Trophoblast cell (in vitro differentiated cells and primary cell): ENCODE results near the gene UBR4.

Experiments used
- DNase-seq, 2 donors: peaks; one replicate each; pipeline ENCODE4 v3.0.0-alpha.2; 2016
- H2AFZ ChIP-seq: 2 replicates; pipeline ENCODE4 v1.6.1; 2013; ENCODE audit warnings: low read length, moderate library complexity, mild to moderate bottlenecking; ENCODE audit not compliant: insufficient read depth, poor library complexity
- H2AK5ac ChIP-seq: 2 replicates; pipeline ENCODE4 v1.6.1; 2013; ENCODE audit warnings: mild to moderate bottlenecking, low read length
- H2BK120ac ChIP-seq: 2 replicates; pipeline ENCODE4 v1.6.1; 2013; ENCODE audit warnings: low read length, mild to moderate bottlenecking, moderate library complexity; ENCODE audit not compliant: insufficient read depth, poor library complexity
- H2BK12ac ChIP-seq: 2 replicates; pipeline ENCODE4 v1.6.1; 2013; ENCODE audit warnings: mild to moderate bottlenecking, low read length, moderate library complexity
- H2BK5ac ChIP-seq: 2 replicates; pipeline ENCODE4 v1.6.1; 2013; ENCODE audit warnings: low read length, low read depth, moderate library complexity, mild to moderate bottlenecking; ENCODE audit not compliant: poor library complexity
- H3K14ac ChIP-seq: 2 replicates; pipeline ENCODE4 v1.6.1; 2013; ENCODE audit warnings: mild to moderate bottlenecking, low read length
- H3K18ac ChIP-seq: 2 replicates; pipeline ENCODE4 v1.6.1; 2013; ENCODE audit warnings: mild to moderate bottlenecking, low read length
- H3K23ac ChIP-seq: 2 replicates; pipeline ENCODE4 v1.6.1; 2013; ENCODE audit warnings: low read length
- H3K27ac ChIP-seq: 2 replicates; pipeline ENCODE4 v1.5.1; 2013; ENCODE audit warnings: low read depth, mild to moderate bottlenecking, inconsistent platforms, low read length, moderate library complexity
- H3K27me3 ChIP-seq: 2 replicates; pipeline ENCODE4 v1.6.1; 2013; ENCODE audit warnings: inconsistent platforms, mild to moderate bottlenecking, low read length, moderate library complexity; ENCODE audit not compliant: insufficient read depth
- H3K36me3 ChIP-seq, 2 experiments: 1 replicate in 1 of 2; 2 replicates in 1 of 2; pipeline ENCODE4 v1.6.1; 2013; ENCODE audit warnings: low read length in 2 of 2, mild to moderate bottlenecking in 2 of 2, moderate library complexity in 1 of 2; ENCODE audit not compliant: insufficient read depth in 2 of 2, control insufficient read depth in 1 of 2
- H3K4ac ChIP-seq: 2 replicates; pipeline ENCODE4 v1.6.1; 2013; ENCODE audit warnings: low read depth, mild to moderate bottlenecking, low read length, moderate library complexity
- H3K4me1 ChIP-seq, 2 experiments: 1 replicate in 1 of 2; 2 replicates in 1 of 2; pipeline ENCODE4 v1.6.1; 2013; ENCODE audit warnings: low read length in 2 of 2, mild to moderate bottlenecking in 2 of 2, moderate library complexity in 1 of 2; ENCODE audit not compliant: insufficient read depth in 2 of 2, control insufficient read depth in 1 of 2
- H3K4me2 ChIP-seq: 2 replicates; pipeline ENCODE4 v1.6.1; 2013; ENCODE audit warnings: inconsistent platforms, mild to moderate bottlenecking, low read length, moderate library complexity
- H3K4me3 ChIP-seq: 2 replicates; pipeline ENCODE4 v1.5.1; 2013; ENCODE audit warnings: mild to moderate bottlenecking, low read depth, low read length, inconsistent platforms
- H3K79me1 ChIP-seq: one replicate; pipeline ENCODE4 v1.6.1; 2013; ENCODE audit warnings: low read length
- H3K79me2 ChIP-seq: 2 replicates; pipeline ENCODE4 v1.6.1; 2013; ENCODE audit warnings: low read length, mild to moderate bottlenecking; ENCODE audit not compliant: control insufficient read depth, insufficient read depth, poor library complexity
- H3K9ac ChIP-seq: 2 replicates; pipeline ENCODE4 v1.6.1; 2013; ENCODE audit warnings: mild to moderate bottlenecking, low read length
- H3K9me3 ChIP-seq: 2 replicates; pipeline ENCODE4 v1.6.1; 2013; ENCODE audit warnings: low read depth, mild to moderate bottlenecking, control low read depth, inconsistent platforms, low read length; ENCODE audit not compliant: insufficient read depth
- H4K12ac ChIP-seq: 2 replicates; pipeline ENCODE4 v1.6.1; 2013; ENCODE audit warnings: low read depth, mild to moderate bottlenecking, low read length, moderate library complexity
- H4K8ac ChIP-seq: 2 replicates; pipeline ENCODE4 v1.6.1; 2013; ENCODE audit warnings: low read depth, mild to moderate bottlenecking, low read length, moderate library complexity
- H4K91ac ChIP-seq: one replicate; pipeline ENCODE4 v1.6.1; 2013; ENCODE audit warnings: low read depth, mild to moderate bottlenecking, low read length, moderate library complexity
- WGBS: extraction: QIAGEN DNeasy Blood & Tissue Kit; methylation state at CpG from one replicate; pipeline ENCODE4 v1.1.7; 2013; ENCODE audit warnings: missing lambda C conversion rate; ENCODE audit not compliant: insufficient read length, insufficient coverage; ENCODE audit errors: extremely low coverage; 5-methylcytosine and 5-hydroxymethylcytosine counted together

The UBR4 gene

DNA sequence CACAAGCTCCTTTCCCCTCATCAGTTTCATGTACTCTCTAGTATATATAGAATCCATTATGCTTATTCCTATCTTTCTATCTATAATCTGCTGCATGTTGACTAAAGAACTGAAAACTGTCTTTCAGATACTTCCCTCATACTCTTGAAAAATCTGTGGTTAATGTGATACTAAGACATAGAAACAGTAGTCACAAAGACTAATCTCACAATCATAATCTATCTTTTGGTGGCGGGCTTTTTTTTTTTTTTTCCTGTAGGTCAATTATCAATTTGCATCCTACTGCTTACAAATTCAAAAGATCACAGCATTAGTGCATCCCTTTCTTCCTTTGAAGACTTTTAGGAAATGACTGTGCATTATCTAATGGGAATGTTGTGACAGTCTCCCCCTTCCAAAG is 4.7 kb downstream of the UBR4 start:
- Histone ChIP-seq H2AFZ (no peak overlapping the region), H3K27ac (no peak overlapping the region), H3K18ac (no peak overlapping the region), H3K23ac (no peak overlapping the region), H3K4ac (peak overlapping the region; percentile 72), H3K79me2 (peaks cover 24% of the 10 kb centered on the region), H3K4me3 (no peak overlapping the region), H2BK12ac (no peak overlapping the region), H3K4me2 (no peak overlapping the region), H4K12ac (no peak overlapping the region), H3K9me3 (no peaks in the 10 kb centered on the region), H3K36me3 (peaks cover 4 to 7% of the 10 kb centered on the region in 2 experiments), H4K8ac (no peak overlapping the region), H2AK5ac (no peak overlapping the region), H2BK120ac (no peak overlapping the region), H3K27me3 (no peaks in the 10 kb centered on the region), H4K91ac (no peak overlapping the region), H2BK5ac (no peak overlapping the region), H3K9ac (no peak overlapping the region), H3K4me1 (peaks cover 0 to 2% of the 10 kb centered on the region in 2 experiments), H3K79me1 (peaks cover 8% of the 10 kb centered on the region), H3K14ac (no peak overlapping the region)
- no CpG with 5 or more reads among the region's 1 CpG for WGBS
- no peak for DNase-seq

DNA sequence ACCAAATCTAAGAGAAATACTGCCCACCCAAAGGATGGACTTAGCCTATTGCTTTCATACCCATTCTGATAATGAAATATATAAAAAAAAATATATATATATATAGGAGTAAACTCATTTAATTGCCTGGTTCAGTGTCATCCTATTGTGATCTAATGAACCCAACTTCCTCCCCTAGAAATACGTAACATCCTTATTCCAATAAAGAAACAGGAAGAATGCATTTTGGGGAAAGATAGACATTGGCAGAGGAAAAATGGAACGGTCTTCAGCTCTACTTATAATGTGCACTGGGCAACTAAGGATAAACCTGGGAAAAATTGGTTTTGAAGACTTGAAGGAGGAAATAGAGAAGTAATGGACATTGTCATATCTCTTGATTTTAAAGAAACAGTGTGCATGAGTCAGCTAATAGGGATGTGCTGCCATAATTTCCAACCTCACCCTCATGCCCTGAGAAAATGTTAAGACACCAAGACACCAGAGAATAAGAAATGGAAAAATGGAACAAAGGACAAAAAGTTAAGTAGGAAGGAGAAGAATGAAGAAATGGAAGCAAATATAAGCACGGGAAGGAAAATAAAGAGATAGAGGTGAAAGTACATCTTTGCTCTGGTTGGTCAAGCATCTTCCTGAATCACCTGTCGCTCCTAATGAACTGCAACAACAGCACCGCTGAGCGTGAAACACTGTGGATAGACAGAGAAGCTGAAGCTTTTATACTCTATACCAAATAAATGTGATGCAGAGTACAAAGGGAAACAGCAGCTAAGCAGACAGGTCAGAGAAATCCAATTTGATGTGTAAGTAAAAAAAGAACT is 5.4 kb downstream of the UBR4 start:
- WGBS: no CpG with 5 or more reads among the region's 6 CpGs
- Histone ChIP-seq H3K4me3 (no peak overlapping the region), H3K4me1 (peaks cover 0 to 2% of the 10 kb centered on the region in 2 experiments), H3K27ac (no peak overlapping the region), H2AFZ (no peak overlapping the region), H3K9me3 (no peaks in the 10 kb centered on the region), H4K91ac (no peak overlapping the region), H3K14ac (no peak overlapping the region), H2AK5ac (no peak overlapping the region), H3K23ac (no peak overlapping the region), H4K8ac (no peak overlapping the region), H4K12ac (no peak overlapping the region), H3K27me3 (no peaks in the 10 kb centered on the region), H3K36me3 (peaks cover 6 to 10% of the 10 kb centered on the region in 2 experiments), H3K79me2 (peaks cover 20% of the 10 kb centered on the region), H3K4ac (peak overlapping the region; percentile 97), H3K9ac (no peak overlapping the region), H2BK5ac (no peak overlapping the region), H3K4me2 (no peak overlapping the region), H2BK12ac (no peak overlapping the region), H2BK120ac (no peak overlapping the region), H3K18ac (no peak overlapping the region), H3K79me1 (peaks cover 2% of the 10 kb centered on the region)
- DNase-seq: peak in 1 of 2 donors; percentile 18

DNA sequence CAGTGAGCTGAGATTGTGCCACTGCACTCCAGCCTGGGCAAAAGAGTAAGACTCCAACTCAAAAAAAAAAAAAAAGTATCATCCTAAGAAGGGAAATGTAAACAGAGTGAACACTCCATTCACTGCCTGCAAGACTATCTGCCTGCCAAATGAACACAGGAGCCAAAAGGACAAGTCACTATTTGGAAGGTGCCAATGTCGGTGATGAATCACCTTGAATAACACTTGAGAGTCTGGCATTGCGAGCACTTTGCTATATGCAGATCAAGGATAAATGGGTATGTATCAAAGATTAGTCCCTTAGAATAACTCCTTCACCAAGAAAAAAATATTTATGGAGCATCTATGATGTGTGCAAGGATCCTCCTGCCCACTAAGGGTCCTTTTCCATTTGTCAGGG is 6.6 kb downstream of the UBR4 start:
- H3K4me1 ChIP-seq: peaks cover 0 to 2% of the 10 kb centered on the region in 2 experiments

DNA sequence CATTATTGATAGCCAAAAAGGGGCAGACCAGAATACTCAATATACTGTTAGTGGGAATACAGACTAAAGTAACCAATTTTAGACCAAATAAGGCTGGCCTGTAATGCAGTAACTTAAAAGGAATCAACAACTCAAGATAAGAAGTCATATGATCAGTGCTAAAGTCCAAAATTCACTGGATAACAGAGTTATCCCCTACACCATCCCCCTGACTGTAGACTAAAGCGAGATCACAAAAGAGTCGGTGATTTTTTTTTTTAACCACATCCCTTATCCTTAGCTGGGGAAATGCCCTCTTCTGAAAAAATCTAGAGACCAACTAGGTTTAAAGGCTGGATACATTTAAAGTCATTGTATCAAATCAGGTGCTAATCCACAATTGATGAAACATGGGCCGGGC is 7.7 kb downstream of the UBR4 start:
- H3K36me3 ChIP-seq: peaks cover 9 to 25% of the 10 kb centered on the region in 2 experiments
- H3K4me2 ChIP-seq: no peak overlapping the region
- no peak overlapping the region for H4K8ac ChIP-seq
- DNase-seq: no peak
- WGBS: no CpG with 5 or more reads among the region's 3 CpGs
- H2AFZ ChIP-seq: no peak overlapping the region
- no peak overlapping the region for H2BK5ac ChIP-seq
- H3K18ac ChIP-seq: no peak overlapping the region
- no peak overlapping the region for H3K14ac ChIP-seq
- no peak overlapping the region for H2BK120ac ChIP-seq
- H3K9me3 ChIP-seq: no peaks in the 10 kb centered on the region
- H3K79me2 ChIP-seq: peaks cover 11% of the 10 kb centered on the region
- H2BK12ac ChIP-seq: no peak overlapping the region
- H3K4me1 ChIP-seq: no peaks in the 10 kb centered on the region
- no peak overlapping the region for H3K23ac ChIP-seq
- no peak overlapping the region for H3K9ac ChIP-seq
- no peak overlapping the region for H3K4me3 ChIP-seq
- peak overlapping the region; percentile 85 for H3K4ac ChIP-seq
- no peak overlapping the region for H4K12ac ChIP-seq
- no peak overlapping the region for H4K91ac ChIP-seq
- H3K27me3 ChIP-seq: no peaks in the 10 kb centered on the region
- no peak overlapping the region for H3K27ac ChIP-seq
- H3K79me1 ChIP-seq: no peaks in the 10 kb centered on the region
- H2AK5ac ChIP-seq: no peak overlapping the region

More for the DNA sequence above, 6.6 kb downstream of the UBR4 start:
- no peak overlapping the region for H2BK12ac ChIP-seq
- H2AK5ac ChIP-seq: no peak overlapping the region
- no peaks in the 10 kb centered on the region for H3K79me1 ChIP-seq
- no peaks in the 10 kb centered on the region for H3K9me3 ChIP-seq
- no peaks in the 10 kb centered on the region for H3K27me3 ChIP-seq
- H4K8ac ChIP-seq: no peak overlapping the region
- no peak overlapping the region for H3K18ac ChIP-seq
- peak overlapping the region; percentile 84 for H3K4ac ChIP-seq
- no peak overlapping the region for H3K4me3 ChIP-seq
- peaks cover 15% of the 10 kb centered on the region for H3K79me2 ChIP-seq
- no CpG with 5 or more reads among the region's 2 CpGs for WGBS
- no peak overlapping the region for H2AFZ ChIP-seq
- no peak overlapping the region for H3K14ac ChIP-seq
- DNase-seq: no peak
- H2BK120ac ChIP-seq: no peak overlapping the region
- H3K4me2 ChIP-seq: no peak overlapping the region
- H4K91ac ChIP-seq: no peak overlapping the region
- H3K9ac ChIP-seq: no peak overlapping the region
- no peak overlapping the region for H3K23ac ChIP-seq
- peaks cover 8 to 18% of the 10 kb centered on the region in 2 experiments for H3K36me3 ChIP-seq
- no peak overlapping the region for H4K12ac ChIP-seq
- H3K27ac ChIP-seq: no peak overlapping the region
- no peak overlapping the region for H2BK5ac ChIP-seq
